A549 (cell line): Measurements from ENCODE around the gene OPCML. TPM values are rescaled to one million over a fixed set of nuclear protein-coding genes. Genes with fewer than 3 reads are reported as not detected.

Source experiments
- ATAC-seq, 2 experiments: fragments of 200-7000 bp in 1 of 2; fragments of >200 bp in 1 of 2; cut with Nextera tagmentation in 1 of 2; cut with Tn5 transposase in 1 of 2; 3 replicates each; pipeline versions ENCODE4 v1.8.0 to v1.9.1; 2018 to 2020; ENCODE audit warnings: mild to moderate bottlenecking in 1 of 2, moderate library complexity in 1 of 2
- CTCF ChIA-PET: fragments of 300-600 bp; sonication (Branson Sonifier 250); formaldehyde crosslinking; extraction: SDS; loops from one replicate; lab custom pipeline; 2021; ENCODE audit warnings: antibody characterized with exemption, inconsistent platforms; lab: Yijun Ruan, JAX
- POLR2A ChIA-PET: fragments of 350-600 bp; formaldehyde crosslinking; extraction: SDS; loops from one replicate; lab custom pipeline; 2021; ENCODE audit warnings: antibody characterized with exemption, inconsistent platforms; lab: Yijun Ruan, JAX
- DNase-seq, 2 experiments: peaks; one replicate each; pipeline versions ENCODE4 v3.0.0 to v3.0.0-alpha.2; 2011 to 2016; ENCODE audit warnings: low read depth in 1 of 2, low spot score in 1 of 2
- FAIRE-seq: peaks from 2 replicates; lab custom pipeline; 2011; peaks lifted over from hg19 to GRCh38; lab: Jason Lieb, UNC
- H3K27ac ChIP-seq, 2 experiments: fragments of >200 bp; sonication (Bioruptor Twin); formaldehyde crosslinking; 3 replicates each; pipeline ENCODE4 v1.5.1; 2016 to 2017
- H3K4me1 ChIP-seq: fragments of >200 bp; sonication (Bioruptor Twin); formaldehyde crosslinking; 3 replicates; pipeline ENCODE4 v1.6.1; 2016
- H3K4me2 ChIP-seq: fragments of >200 bp; sonication (Bioruptor Twin); formaldehyde crosslinking; 3 replicates; pipeline ENCODE4 v1.6.1; 2016
- H3K4me3 ChIP-seq: fragments of >200 bp; sonication (Bioruptor Twin); formaldehyde crosslinking; 3 replicates; pipeline ENCODE4 v1.5.1; 2016
- H3K9me3 ChIP-seq: fragments of >200 bp; sonication (Bioruptor Twin); formaldehyde crosslinking; 3 replicates; pipeline ENCODE4 v1.6.1; 2016
- BHLHE40 ChIP-seq: IDR thresholded peaks from 2 replicates; pipeline ENCODE4 v1.6.1; 2012; ENCODE audit warnings: low read depth, low read length, inconsistent platforms
- FOSB ChIP-seq: fragments of 250-450 bp; sonication (Bioruptor Pico); IDR thresholded peaks from 2 replicates; pipeline ENCODE4 v1.5.0; 2020; ENCODE audit warnings: mild to moderate bottlenecking, moderate library complexity
- FOXS1 ChIP-seq: fragments of 250-450 bp; sonication (Bioruptor Pico); IDR thresholded peaks from 2 replicates; pipeline ENCODE4 v1.5.0; 2020; ENCODE audit warnings: mild to moderate bottlenecking, moderate library complexity
- HOXA7 ChIP-seq: fragments of 250-450 bp; sonication (Bioruptor Pico); IDR thresholded peaks from 2 replicates; pipeline ENCODE4 v1.5.0; 2020; ENCODE audit warnings: mild to moderate bottlenecking, moderate library complexity
- JUNB ChIP-seq: fragments of >200 bp; sonication (Bioruptor Twin); formaldehyde crosslinking; IDR thresholded peaks from 2 replicates; pipeline ENCODE4 v1.6.1; 2016
- KDM1A ChIP-seq: fragments of 200-600 bp; sonication (generic); IDR thresholded peaks from 2 replicates; pipeline ENCODE4 v1.6.1; 2016; ENCODE audit warnings: low read depth, mild to moderate bottlenecking
- MAZ ChIP-seq: fragments of 150-350 bp; IDR thresholded peaks from 2 replicates; pipeline ENCODE4 v1.6.1; 2014; ENCODE audit warnings: antibody characterized with exemption, low read depth, low read length, borderline replicate concordance
- NPAS2 ChIP-seq: fragments of 250-450 bp; sonication (Bioruptor Pico); IDR thresholded peaks from 2 replicates; pipeline ENCODE4 v1.8.0; 2022; ENCODE audit warnings: mild to moderate bottlenecking, moderate library complexity, borderline replicate concordance
- PHF8 ChIP-seq: fragments of 200-600 bp; sonication (generic); IDR thresholded peaks from 2 replicates; pipeline ENCODE4 v1.6.1; 2016; ENCODE audit warnings: low read depth, mild to moderate bottlenecking, antibody characterized with exemption, moderate library complexity, borderline replicate concordance
- POLR2A ChIP-seq: IDR thresholded peaks from 2 replicates; pipeline ENCODE4 v1.6.1; 2012; ENCODE audit warnings: mild to moderate bottlenecking, low read length
- RAD21 ChIP-seq, 2 experiments: fragments of >200 bp in 1 of 2; sonication (Bioruptor Twin) in 1 of 2; formaldehyde crosslinking in 1 of 2; IDR thresholded peaks in 1 of 2; conservative IDR thresholded peaks in 1 of 2; 2 replicates in 1 of 2; 3 replicates in 1 of 2; pipeline ENCODE4 v1.6.1; 2012 to 2018; ENCODE audit warnings: inconsistent platforms in 1 of 2
- SMC3 ChIP-seq: fragments of >200 bp; sonication (Bioruptor Twin); formaldehyde crosslinking; IDR thresholded peaks from 3 replicates; pipeline ENCODE4 v1.6.1; 2018; ENCODE audit warnings: inconsistent platforms
- ZFP36 ChIP-seq: fragments of 450-650 bp; IDR thresholded peaks from 2 replicates; pipeline ENCODE4 v1.6.1; 2014; ENCODE audit warnings: borderline replicate concordance; ENCODE audit not compliant: partially characterized antibody
- WGBS: methylation state at CpG from one replicate; pipeline ENCODE4 v1.1.6; 2017; ENCODE audit errors: missing lambda C conversion rate; 5-methylcytosine and 5-hydroxymethylcytosine counted together
- polyA plus RNA-seq, 4 experiments: library from polyadenylated mRNA; depleted of rRNA in 3 of 4; stranded (reverse); fragments of >200 nt; fragmentation: RNase III in 1 of 4; extraction: RNeasy Plus Mini Kit Qiagen cat#74134 plus additional on column Dnase treatment in 1 of 4; gene quantifications; 2 replicates in 3 of 4; 3 replicates in 1 of 4; pipeline ENCODE4 v1.2.3, GENCODE V29; 2011 to 2017
- TF ChIP-seq, protein P1 (sequence below): IDR thresholded peaks from 2 replicates; pipeline ENCODE4 v1.6.1; 2012
- TF ChIP-seq, protein P2 (sequence below): IDR thresholded peaks from 2 replicates; pipeline ENCODE4 v1.6.1; 2012; ENCODE audit warnings: low read depth, borderline replicate concordance
- TF ChIP-seq, protein P3 (sequence below): fragments of >200 bp; sonication (Bioruptor Twin); formaldehyde crosslinking; IDR thresholded peaks from 3 replicates; pipeline ENCODE4 v1.5.1; 2016

OPCML gene
- polyA plus RNA-seq, 2 of the 4 experiments (the other 2 are of a cell fraction): not detected

GRCh38 chr11:133064152-133064877 lies 468.0 kb downstream of the OPCML start:
- no peak overlapping the region; the same call in 2 of the 3 replicates for H3K4me2 ChIP-seq
- DNase-seq (peak in 1 of 2 experiments; percentile 2), ATAC-seq (peak in 1 of 2 experiments; percentile 74; a peak in 3 of 6 replicates), FAIRE-seq (no peak)
- H3K9me3 ChIP-seq: no peaks in the 10 kb centered on the region
- POLR2A ChIA-PET: no interaction called here
- no peaks in the 10 kb centered on the region for H3K4me1 ChIP-seq
- no peak overlapping the region for H3K27ac ChIP-seq
- no peak for TF ChIP-seq BHLHE40
- no peak for TF ChIP-seq SMC3
- TF ChIP-seq, protein P1, sequence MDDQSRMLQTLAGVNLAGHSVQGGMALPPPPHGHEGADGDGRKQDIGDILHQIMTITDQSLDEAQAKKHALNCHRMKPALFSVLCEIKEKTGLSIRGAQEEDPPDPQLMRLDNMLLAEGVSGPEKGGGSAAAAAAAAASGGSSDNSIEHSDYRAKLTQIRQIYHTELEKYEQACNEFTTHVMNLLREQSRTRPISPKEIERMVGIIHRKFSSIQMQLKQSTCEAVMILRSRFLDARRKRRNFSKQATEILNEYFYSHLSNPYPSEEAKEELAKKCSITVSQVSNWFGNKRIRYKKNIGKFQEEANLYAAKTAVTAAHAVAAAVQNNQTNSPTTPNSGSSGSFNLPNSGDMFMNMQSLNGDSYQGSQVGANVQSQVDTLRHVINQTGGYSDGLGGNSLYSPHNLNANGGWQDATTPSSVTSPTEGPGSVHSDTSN: no peak
- peak; percentile 13 to 28; a peak in 1 of 5 replicates for TF ChIP-seq RAD21 (conservative IDR thresholded peaks at IDR 0.05 in 1 of 2, IDR thresholded peaks at IDR 0.05 in 1 of 2)
- TF ChIP-seq PHF8: no peak
- 25% methylated on average over 25 of the region's 44 CpGs for WGBS
- H3K4me3 ChIP-seq: no peak overlapping the region
- CTCF ChIA-PET: interaction anchor here (0.9 to 1.0 kb wide), 2 partner anchors 14 to 22 kb away, joined by 3 read pairs; no protein-coding TSS in a partner anchor

DNA sequence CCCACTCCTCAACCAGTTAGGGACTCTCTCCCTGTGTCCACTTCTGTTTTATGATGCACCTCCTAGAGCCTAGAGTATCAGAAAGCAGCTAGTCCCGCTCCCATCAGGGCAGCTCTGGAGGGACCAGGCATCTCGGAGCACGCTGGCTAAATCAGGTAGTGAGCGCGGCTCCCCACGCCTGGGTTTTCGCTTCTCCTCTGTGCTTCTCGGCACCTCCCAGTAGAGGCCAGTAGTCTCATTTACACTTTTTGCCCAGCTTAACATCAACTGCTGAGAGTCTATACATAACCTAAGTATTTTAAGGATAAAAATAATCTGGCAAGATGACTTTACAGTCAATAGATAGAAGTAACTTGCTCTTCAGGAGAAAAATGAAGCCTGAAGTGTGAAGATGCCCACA lies 473.8 kb downstream of the OPCML start:
- POLR2A ChIA-PET: no interaction called here

DNA sequence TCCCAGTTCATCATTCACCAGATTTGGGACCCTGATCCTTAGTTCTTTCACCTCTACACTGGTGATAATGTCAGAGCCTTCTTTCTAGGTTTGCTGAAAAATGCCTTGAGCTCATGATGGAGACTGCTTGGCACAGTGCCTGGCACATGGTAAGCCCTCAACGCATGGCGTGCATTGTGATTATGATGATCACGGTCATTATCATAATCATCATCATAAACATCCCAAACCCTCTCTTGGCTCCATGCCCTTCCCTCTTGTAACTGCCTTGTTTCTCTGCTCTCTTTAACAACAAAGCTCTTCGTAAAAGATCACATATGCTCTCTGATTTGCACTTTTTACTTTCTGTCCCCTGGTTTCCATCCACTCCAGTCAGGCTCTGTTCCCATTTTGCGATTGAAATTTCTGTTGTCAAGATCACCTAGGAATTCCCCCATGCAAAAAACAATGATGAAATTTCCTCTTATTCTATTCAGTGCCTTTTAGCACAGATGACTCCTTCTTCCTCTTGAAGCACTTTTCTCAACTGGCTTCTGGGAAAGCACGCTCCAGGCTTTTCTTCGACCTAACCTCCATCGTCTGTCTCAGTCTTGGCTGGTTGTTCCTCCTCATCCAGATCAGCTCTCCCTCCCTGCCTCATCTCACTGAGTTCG lies 479.1 kb downstream of the OPCML start:
- Histone ChIP-seq H3K27ac (no peak overlapping the region), H3K4me3 (no peak overlapping the region), H3K4me2 (no peak overlapping the region), H3K4me1 (no peaks in the 10 kb centered on the region), H3K9me3 (no peaks in the 10 kb centered on the region)
- no peak for ATAC-seq
- no peak for FAIRE-seq
- 15% methylated on average over 9 of the region's 9 CpGs for WGBS
- POLR2A ChIA-PET: no interaction called here
- CTCF ChIA-PET: no interaction called here
- no peak for TF ChIP-seq NPAS2 (CRISPR knock-in tag)
- no peak for TF ChIP-seq KDM1A
- TF ChIP-seq FOXS1 (CRISPR knock-in tag): no peak
- no peak for DNase-seq

More for the DNA sequence above, 473.8 kb downstream of the OPCML start:
- Histone ChIP-seq H3K4me1 (no peaks in the 10 kb centered on the region), H3K27ac (no peak overlapping the region), H3K4me3 (no peak overlapping the region), H3K9me3 (no peaks in the 10 kb centered on the region), H3K4me2 (no peak overlapping the region)
- CTCF ChIA-PET: interaction anchor here (1.5 kb wide), 1 partner anchor 21 kb away, joined by 3 read pairs; no protein-coding TSS in a partner anchor
- DNase-seq: no peak
- ATAC-seq: no peak
- 17% methylated on average over 2 of the region's 8 CpGs for WGBS
- no peak for FAIRE-seq
- TF ChIP-seq ZFP36 (no peak), RAD21 (conservative IDR thresholded peaks at IDR 0.05 in 1 of 2, IDR thresholded peaks at IDR 0.05 in 1 of 2) (no peak), POLR2A (no peak)
- TF ChIP-seq, protein P2, sequence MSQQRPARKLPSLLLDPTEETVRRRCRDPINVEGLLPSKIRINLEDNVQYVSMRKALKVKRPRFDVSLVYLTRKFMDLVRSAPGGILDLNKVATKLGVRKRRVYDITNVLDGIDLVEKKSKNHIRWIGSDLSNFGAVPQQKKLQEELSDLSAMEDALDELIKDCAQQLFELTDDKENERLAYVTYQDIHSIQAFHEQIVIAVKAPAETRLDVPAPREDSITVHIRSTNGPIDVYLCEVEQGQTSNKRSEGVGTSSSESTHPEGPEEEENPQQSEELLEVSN: no peak

GRCh38 chr11:133052537-133052936 lies 479.8 kb downstream of the OPCML start:
- no peak overlapping the region for H3K4me3 ChIP-seq
- H3K27ac ChIP-seq: no peak overlapping the region
- TF ChIP-seq NPAS2 (CRISPR knock-in tag) (no peak), FOSB (no peak), POLR2A (no peak), MAZ (no peak), HOXA7 (CRISPR knock-in tag) (no peak), JUNB (no peak), KDM1A (no peak)
- TF ChIP-seq, protein P3, sequence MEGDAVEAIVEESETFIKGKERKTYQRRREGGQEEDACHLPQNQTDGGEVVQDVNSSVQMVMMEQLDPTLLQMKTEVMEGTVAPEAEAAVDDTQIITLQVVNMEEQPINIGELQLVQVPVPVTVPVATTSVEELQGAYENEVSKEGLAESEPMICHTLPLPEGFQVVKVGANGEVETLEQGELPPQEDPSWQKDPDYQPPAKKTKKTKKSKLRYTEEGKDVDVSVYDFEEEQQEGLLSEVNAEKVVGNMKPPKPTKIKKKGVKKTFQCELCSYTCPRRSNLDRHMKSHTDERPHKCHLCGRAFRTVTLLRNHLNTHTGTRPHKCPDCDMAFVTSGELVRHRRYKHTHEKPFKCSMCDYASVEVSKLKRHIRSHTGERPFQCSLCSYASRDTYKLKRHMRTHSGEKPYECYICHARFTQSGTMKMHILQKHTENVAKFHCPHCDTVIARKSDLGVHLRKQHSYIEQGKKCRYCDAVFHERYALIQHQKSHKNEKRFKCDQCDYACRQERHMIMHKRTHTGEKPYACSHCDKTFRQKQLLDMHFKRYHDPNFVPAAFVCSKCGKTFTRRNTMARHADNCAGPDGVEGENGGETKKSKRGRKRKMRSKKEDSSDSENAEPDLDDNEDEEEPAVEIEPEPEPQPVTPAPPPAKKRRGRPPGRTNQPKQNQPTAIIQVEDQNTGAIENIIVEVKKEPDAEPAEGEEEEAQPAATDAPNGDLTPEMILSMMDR: no peak
- TF ChIP-seq, all 56 proteins: peak for 0
- no peak for DNase-seq
- H3K4me1 ChIP-seq: no peaks in the 10 kb centered on the region
- no peaks in the 10 kb centered on the region for H3K9me3 ChIP-seq
- no peak for ATAC-seq
- H3K4me2 ChIP-seq: no peak overlapping the region
- no peak for FAIRE-seq
- WGBS: 0% methylated on average over 1 of the region's 2 CpGs
- CTCF ChIA-PET: interaction anchor here (1.0 kb wide), 1 partner anchor 15 kb away, joined by 3 read pairs; no protein-coding TSS in a partner anchor
- POLR2A ChIA-PET: no interaction called here
